ENCODE results near the gene PTGFRN. TPM values are rescaled to one million over a fixed set of nuclear protein-coding genes. Genes with fewer than 3 reads are reported as not detected.
A peak's percentile ranks its signal among the peaks of the same experiment; 100 is the strongest.

Gene PTGFRN
- total RNA-seq, 4 donors from 2014 or later = 40.6 to 68.7 (median 56.0) TPM

DNA sequence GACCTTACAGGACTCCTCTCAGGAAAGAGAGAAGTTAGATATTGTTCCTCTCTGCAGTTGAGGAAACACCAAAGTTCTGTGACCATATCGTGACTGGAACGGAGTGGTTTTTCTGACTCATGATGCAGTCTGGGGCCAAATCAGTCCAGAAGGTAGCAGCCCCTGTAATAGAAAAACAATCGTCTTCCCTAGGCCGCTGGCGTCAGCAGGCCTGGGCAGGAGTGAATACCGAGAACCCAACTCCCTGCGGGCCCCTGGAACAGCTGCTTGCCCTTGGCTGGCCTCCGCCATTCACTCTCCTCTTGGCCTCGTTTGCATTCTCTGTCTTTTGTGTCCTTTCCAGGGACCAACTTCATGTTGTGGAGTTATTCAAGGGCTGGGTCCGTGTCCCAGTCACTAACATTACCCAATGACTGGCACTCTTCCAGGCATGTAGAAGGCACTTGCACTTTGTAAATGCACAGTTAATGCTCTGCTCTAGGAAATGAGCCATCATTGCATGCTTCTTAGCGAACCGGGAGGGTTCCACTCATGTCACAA lies 81.0 kb downstream of the PTGFRN start:
- TF ChIP-seq POLR2A (IDR thresholded peaks at IDR 0.05) = no peak
- TF ChIP-seq CTCF (IDR thresholded peaks at IDR 0.05) = no peak
- H3K4me3 ChIP-seq = no peak overlapping the region
- H3K36me3 ChIP-seq = peaks cover 0 to 23% (median 3%) of the 10 kb centered on the region in 3 donors
- intact Hi-C loops (cut with DNase I) = no loop called here
- H3K27me3 ChIP-seq = no peaks in the 10 kb centered on the region
- WGBS, 2 donors = 36 to 51% methylated on average over 12 of the region's 12 CpGs
- H3K27ac ChIP-seq = peak overlapping the region; percentile 34 to 76 (median 65)
- peaks cover 0 to 47% (median 35%) of the 10 kb centered on the region in 3 donors for H3K4me1 ChIP-seq
- no peaks in the 10 kb centered on the region for H3K9me3 ChIP-seq
- no peak for DNase-seq

DNA sequence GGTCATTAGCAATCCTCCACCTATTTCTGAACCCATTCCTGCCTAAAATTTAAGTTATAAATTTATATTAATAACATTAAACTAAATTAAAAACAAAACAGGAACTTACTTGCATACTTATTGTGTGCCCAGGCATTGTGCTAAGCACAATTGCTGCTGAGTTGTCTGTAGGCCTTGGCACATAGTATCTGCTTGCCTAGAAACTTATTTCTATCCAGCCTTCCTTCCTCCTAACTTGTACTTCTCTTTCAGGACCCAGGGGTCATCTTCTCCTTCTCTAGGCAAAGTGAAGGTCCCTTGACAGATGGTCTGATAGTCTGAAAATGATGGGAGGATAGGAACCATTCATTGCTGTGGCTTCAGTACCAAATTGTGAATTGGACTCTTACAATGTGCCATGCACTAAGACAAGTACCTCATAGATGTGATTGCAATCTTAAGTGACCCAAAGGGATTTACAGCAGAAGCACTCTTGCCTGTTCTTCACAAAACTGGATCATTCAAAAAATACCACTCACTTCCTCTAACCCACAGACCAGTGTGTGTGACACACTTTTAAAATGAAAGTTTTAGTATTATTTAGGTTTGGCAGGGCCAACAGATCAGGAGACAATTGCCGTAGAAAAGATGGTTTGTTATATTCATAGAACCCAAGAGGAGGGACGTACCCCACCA lies 81.6 kb downstream of the PTGFRN start:
- Histone ChIP-seq H3K4me1 (peaks cover 0 to 47% (median 35%) of the 10 kb centered on the region in 3 donors), H3K27ac (peak overlapping the region; percentile 34 to 76 (median 65)), H3K27me3 (no peaks in the 10 kb centered on the region), H3K4me3 (no peak overlapping the region), H3K9me3 (no peaks in the 10 kb centered on the region), H3K36me3 (peaks cover 0 to 16% (median 3%) of the 10 kb centered on the region in 3 donors)
- DNase-seq = no peak
- TF ChIP-seq POLR2A (IDR thresholded peaks at IDR 0.05) (no peak), CTCF (IDR thresholded peaks at IDR 0.05) (no peak)
- WGBS, 2 donors = 57 to 61% methylated on average over 2 of the region's 2 CpGs
- intact Hi-C loops (cut with DNase I) = no loop called here

DNA sequence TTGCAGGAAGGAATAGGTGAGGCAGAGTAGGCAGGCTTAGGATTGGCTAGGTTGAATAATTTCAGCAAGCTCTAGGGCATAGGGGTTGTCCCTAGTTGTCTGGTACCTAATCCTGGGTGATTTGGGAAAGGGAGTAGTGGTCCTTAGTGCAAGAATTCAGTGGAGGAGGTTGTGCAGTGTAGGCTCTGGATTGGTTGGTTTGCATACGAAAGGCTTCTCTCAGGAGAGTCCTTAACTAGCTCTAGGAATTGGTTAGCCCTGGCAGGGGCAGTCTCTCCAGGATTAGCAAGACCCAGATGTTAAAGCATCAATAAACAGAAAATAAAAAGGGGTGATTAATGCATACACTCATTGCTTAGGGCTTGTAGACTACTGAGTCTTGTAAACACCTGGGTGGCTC lies 82.2 kb downstream of the PTGFRN start:
- no peak for DNase-seq
- Histone ChIP-seq H3K27me3 (no peaks in the 10 kb centered on the region), H3K27ac (peak overlapping the region in 3 of 4 donors; percentile 59 to 76 (median 71)), H3K4me3 (no peak overlapping the region), H3K4me1 (peaks cover 0 to 47% (median 35%) of the 10 kb centered on the region in 3 donors), H3K9me3 (no peaks in the 10 kb centered on the region), H3K36me3 (peaks cover 0 to 10% (median under 1%) of the 10 kb centered on the region in 3 donors)
- intact Hi-C loops (cut with DNase I) = no loop called here
- TF ChIP-seq CTCF (IDR thresholded peaks at IDR 0.05) (no peak), POLR2A (IDR thresholded peaks at IDR 0.05) (no peak)
- WGBS, 2 donors = 73 to 100% methylated on average over 1 of the region's 1 CpG

- Histone ChIP-seq H3K4me3 (no peak overlapping the region), H3K9me3 (no peaks in the 10 kb centered on the region), H3K27ac (no peak overlapping the region), H3K36me3 (no peaks in the 10 kb centered on the region), H3K4me1 (peaks cover 0 to 39% (median 32%) of the 10 kb centered on the region in 3 donors), H3K27me3 (no peaks in the 10 kb centered on the region)
- 90 to 94% methylated on average over 7 of the region's 7 CpGs for WGBS, 2 donors
- TF ChIP-seq POLR2A (IDR thresholded peaks at IDR 0.05) = no peak
- intact Hi-C loops (cut with DNase I) = no loop called here
- no peak for DNase-seq
These were observed 83.6 kb downstream of the PTGFRN start for GRCh38 chr1:116993286-116993685.

GRCh38 chr1:116994411-116994810 lies 84.7 kb downstream of the PTGFRN start:
- Histone ChIP-seq H3K4me1 (peaks cover 0 to 27% (median 21%) of the 10 kb centered on the region in 3 donors), H3K36me3 (no peaks in the 10 kb centered on the region), H3K27me3 (no peaks in the 10 kb centered on the region), H3K4me3 (no peak overlapping the region), H3K27ac (no peak overlapping the region), H3K9me3 (no peaks in the 10 kb centered on the region)
- 75 to 81% methylated on average over 2 of the region's 2 CpGs for WGBS, 2 donors
- TF ChIP-seq POLR2A (IDR thresholded peaks at IDR 0.05) = no peak
- TF ChIP-seq CTCF (IDR thresholded peaks at IDR 0.05) = no peak
- intact Hi-C loops (cut with DNase I) = no loop called here
- DNase-seq = no peak

All from esophagus squamous epithelium (tissue), 5 donors.